HepG2 (cell line): Measurements from ENCODE around the gene SIT1. TPM values are rescaled to one million over a fixed set of nuclear protein-coding genes. Genes with fewer than 3 reads are reported as not detected.

Source experiments
- ATAD3A ChIP-seq: sonication (generic); formaldehyde crosslinking; IDR thresholded peaks from 2 replicates; pipeline ENCODE4 v1.4.0; 2020; ENCODE audit warnings: missing genetic modification reagents
- DPF2 ChIP-seq: sonication (generic); formaldehyde crosslinking; IDR thresholded peaks from 2 replicates; pipeline ENCODE4 v1.4.0; 2020; ENCODE audit warnings: mild to moderate bottlenecking, low read depth, missing genetic modification reagents, borderline replicate concordance
- KLF6 ChIP-seq: IDR thresholded peaks from 2 replicates; pipeline ENCODE4 v1.8.0; 2016; ENCODE audit warnings: missing biosample characterization, missing genetic modification reagents
- PCBP1 ChIP-seq: fragments of 200-400 bp; formaldehyde crosslinking; IDR thresholded peaks from 2 replicates; pipeline ENCODE4 v1.6.1; 2017; ENCODE audit warnings: mild to moderate bottlenecking, low read depth, low read length, borderline replicate concordance
- RFX5 ChIP-seq: IDR thresholded peaks from 2 replicates; pipeline ENCODE4 v1.6.1; 2011; ENCODE audit warnings: low read depth, low read length, improper control_type of control experiment
- RXRB ChIP-seq: IDR thresholded peaks from 2 replicates; pipeline ENCODE4 v1.6.1; 2016; ENCODE audit warnings: borderline replicate concordance, missing genetic modification reagents, missing compliant biosample characterization
- SNAPC2 ChIP-seq: sonication (generic); formaldehyde crosslinking; IDR thresholded peaks from 2 replicates; pipeline ENCODE4 v1.8.1; 2022; ENCODE audit warnings: mild to moderate bottlenecking, missing genetic modification reagents
- STAG1 ChIP-seq: sonication (generic); formaldehyde crosslinking; IDR thresholded peaks from 2 replicates; pipeline ENCODE4 v1.4.0; 2020; ENCODE audit warnings: missing genetic modification reagents
- U2AF1 ChIP-seq: fragments of 200-400 bp; formaldehyde crosslinking; optimal IDR thresholded peaks from 2 replicates; pipeline ENCODE3; 2017; ENCODE audit warnings: mild to moderate bottlenecking, low read depth, low read length
- YY1 ChIP-seq: IDR thresholded peaks from 2 replicates; pipeline ENCODE4 v1.6.1; 2011; ENCODE audit warnings: low read length, low read depth, moderate library complexity, mild to moderate bottlenecking; ENCODE audit not compliant: insufficient read depth, insufficient replicate concordance
- ZNF292 ChIP-seq: sonication (generic); formaldehyde crosslinking; IDR thresholded peaks from 2 replicates; pipeline ENCODE4 v1.8.1; 2022; ENCODE audit warnings: mild to moderate bottlenecking, low read depth, missing genetic modification reagents, borderline replicate concordance
- ZNF337 ChIP-seq: sonication (generic); formaldehyde crosslinking; IDR thresholded peaks from 2 replicates; pipeline ENCODE4 v1.5.1; 2020; ENCODE audit warnings: missing genetic modification reagents, low read depth, mild to moderate bottlenecking, borderline replicate concordance
- ZNF382 ChIP-seq: sonication (generic); formaldehyde crosslinking; IDR thresholded peaks from 2 replicates; pipeline ENCODE4 v1.5.0; 2020; ENCODE audit warnings: missing genetic modification reagents, mild to moderate bottlenecking, borderline replicate concordance
- ZNF460 ChIP-seq: sonication (generic); formaldehyde crosslinking; IDR thresholded peaks from 2 replicates; pipeline ENCODE4 v1.5.1; 2020; ENCODE audit warnings: missing genetic modification reagents, mild to moderate bottlenecking, borderline replicate concordance
- polyA plus RNA-seq, 8 experiments: library from polyadenylated mRNA; depleted of rRNA in 3 of 8; stranded (reverse) in 7 of 8; unstranded in 1 of 8; fragments of >200 nt; fragmentation: Illumina TruSeq in 4 of 8; extraction: Trizol in 4 of 8; gene quantifications; 2 replicates each; pipeline versions ENCODE4 v1.2.1 to v1.2.3, GENCODE V29; 2011 to 2016; ENCODE audit warnings: low read depth in 4 of 8, missing spikeins in 1 of 8, mixed read lengths in 1 of 8; ENCODE audit not compliant: insufficient read depth in 1 of 8
- total RNA-seq, 5 experiments: library from RNA; depleted of rRNA; stranded (reverse); fragments of >200 nt; fragmentation: Illumina TruSeq; extraction: Trizol; gene quantifications; 2 replicates each; pipeline ENCODE4 v1.2.3, GENCODE V29; 2016; ENCODE audit warnings: low read depth in 1 of 5
- TF ChIP-seq, protein P1 (sequence below): IDR thresholded peaks from 2 replicates; pipeline ENCODE4 v1.6.1; 2016; ENCODE audit warnings: mild to moderate bottlenecking
- TF ChIP-seq, protein P2 (sequence below): sonication (generic); formaldehyde crosslinking; IDR thresholded peaks from 2 replicates; pipeline ENCODE4 v1.8.0; 2022; ENCODE audit warnings: mild to moderate bottlenecking, missing genetic modification reagents
- TF ChIP-seq, protein P3 (sequence below): sonication (generic); formaldehyde crosslinking; IDR thresholded peaks from 2 replicates; pipeline ENCODE4 v1.4.0; 2020; ENCODE audit warnings: mild to moderate bottlenecking, low read depth, missing genetic modification reagents
- TF ChIP-seq, protein P4 (sequence below): fragments of 450-650 bp; IDR thresholded peaks from 2 replicates; pipeline ENCODE4 v1.6.1; 2016
- TF ChIP-seq, protein P5 (sequence below): sonication (generic); formaldehyde crosslinking; IDR thresholded peaks from 2 replicates; pipeline ENCODE4 v1.4.0; 2020; ENCODE audit warnings: missing genetic modification reagents
- TF ChIP-seq, protein P6 (sequence below): sonication (generic); formaldehyde crosslinking; IDR thresholded peaks from 2 replicates; pipeline ENCODE4 v1.4.0; 2020; ENCODE audit warnings: missing genetic modification reagents, mild to moderate bottlenecking, borderline replicate concordance

The SIT1 gene
- total and polyA plus RNA-seq, 2 of the 13 experiments (the other 11 are each of a cell fraction or from before 2014, with no cell fraction given): 0.09 to 6.7 TPM

DNA sequence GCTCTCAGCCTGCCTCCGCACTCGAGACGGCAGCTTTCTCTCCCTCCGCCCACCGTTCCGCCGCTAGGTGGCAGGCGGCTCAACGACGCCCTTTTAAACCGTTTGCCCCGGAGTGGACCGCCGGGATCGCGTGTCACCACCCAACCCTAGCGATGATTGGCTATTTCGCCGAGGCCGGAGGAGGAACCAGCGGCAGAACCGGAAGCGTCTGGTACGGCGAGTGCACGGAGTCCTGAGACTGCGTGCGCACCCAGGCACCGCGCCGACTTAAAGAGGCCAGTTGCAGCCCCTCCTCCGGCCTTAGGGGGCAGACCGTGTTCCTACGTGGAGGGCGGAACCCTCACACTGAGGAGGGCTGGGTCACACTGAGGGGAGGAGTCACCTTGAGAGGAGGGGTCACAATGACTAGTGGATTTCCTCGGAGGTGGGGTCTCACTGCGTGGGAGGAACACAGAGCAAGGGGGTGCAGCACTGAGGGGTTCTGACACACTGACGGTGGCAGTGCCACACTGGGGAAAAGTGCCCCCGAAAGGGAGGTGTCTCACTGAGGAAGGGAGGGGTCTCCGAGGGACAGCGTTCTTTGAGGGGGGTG, 46.6 kb downstream of the SIT1 start (continued):
- TF ChIP-seq, protein P1, sequence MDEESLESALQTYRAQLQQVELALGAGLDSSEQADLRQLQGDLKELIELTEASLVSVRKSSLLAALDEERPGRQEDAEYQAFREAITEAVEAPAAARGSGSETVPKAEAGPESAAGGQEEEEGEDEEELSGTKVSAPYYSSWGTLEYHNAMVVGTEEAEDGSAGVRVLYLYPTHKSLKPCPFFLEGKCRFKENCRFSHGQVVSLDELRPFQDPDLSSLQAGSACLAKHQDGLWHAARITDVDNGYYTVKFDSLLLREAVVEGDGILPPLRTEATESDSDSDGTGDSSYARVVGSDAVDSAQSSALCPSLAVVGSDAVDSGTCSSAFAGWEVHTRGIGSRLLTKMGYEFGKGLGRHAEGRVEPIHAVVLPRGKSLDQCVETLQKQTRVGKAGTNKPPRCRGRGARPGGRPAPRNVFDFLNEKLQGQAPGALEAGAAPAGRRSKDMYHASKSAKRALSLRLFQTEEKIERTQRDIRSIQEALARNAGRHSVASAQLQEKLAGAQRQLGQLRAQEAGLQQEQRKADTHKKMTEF: peak; percentile 86
- TF ChIP-seq ZNF337 (CRISPR knock-in tag): no peak
- peak; percentile 61; the same call in 1 of the 2 replicates for TF ChIP-seq ZNF292 (CRISPR knock-in tag)
- peak; percentile 63 for TF ChIP-seq YY1
- no peak for TF ChIP-seq DPF2
- peak; percentile 57 for TF ChIP-seq STAG1 (CRISPR knock-in tag)
- TF ChIP-seq, protein P2, sequence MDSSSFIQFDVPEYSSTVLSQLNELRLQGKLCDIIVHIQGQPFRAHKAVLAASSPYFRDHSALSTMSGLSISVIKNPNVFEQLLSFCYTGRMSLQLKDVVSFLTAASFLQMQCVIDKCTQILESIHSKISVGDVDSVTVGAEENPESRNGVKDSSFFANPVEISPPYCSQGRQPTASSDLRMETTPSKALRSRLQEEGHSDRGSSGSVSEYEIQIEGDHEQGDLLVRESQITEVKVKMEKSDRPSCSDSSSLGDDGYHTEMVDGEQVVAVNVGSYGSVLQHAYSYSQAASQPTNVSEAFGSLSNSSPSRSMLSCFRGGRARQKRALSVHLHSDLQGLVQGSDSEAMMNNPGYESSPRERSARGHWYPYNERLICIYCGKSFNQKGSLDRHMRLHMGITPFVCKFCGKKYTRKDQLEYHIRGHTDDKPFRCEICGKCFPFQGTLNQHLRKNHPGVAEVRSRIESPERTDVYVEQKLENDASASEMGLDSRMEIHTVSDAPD (CRISPR knock-in tag): no peak
- TF ChIP-seq PCBP1: no peak
- no peak for TF ChIP-seq ZNF460 (CRISPR knock-in tag)
- no peak for TF ChIP-seq ZNF382 (CRISPR knock-in tag)
- TF ChIP-seq, protein P3, sequence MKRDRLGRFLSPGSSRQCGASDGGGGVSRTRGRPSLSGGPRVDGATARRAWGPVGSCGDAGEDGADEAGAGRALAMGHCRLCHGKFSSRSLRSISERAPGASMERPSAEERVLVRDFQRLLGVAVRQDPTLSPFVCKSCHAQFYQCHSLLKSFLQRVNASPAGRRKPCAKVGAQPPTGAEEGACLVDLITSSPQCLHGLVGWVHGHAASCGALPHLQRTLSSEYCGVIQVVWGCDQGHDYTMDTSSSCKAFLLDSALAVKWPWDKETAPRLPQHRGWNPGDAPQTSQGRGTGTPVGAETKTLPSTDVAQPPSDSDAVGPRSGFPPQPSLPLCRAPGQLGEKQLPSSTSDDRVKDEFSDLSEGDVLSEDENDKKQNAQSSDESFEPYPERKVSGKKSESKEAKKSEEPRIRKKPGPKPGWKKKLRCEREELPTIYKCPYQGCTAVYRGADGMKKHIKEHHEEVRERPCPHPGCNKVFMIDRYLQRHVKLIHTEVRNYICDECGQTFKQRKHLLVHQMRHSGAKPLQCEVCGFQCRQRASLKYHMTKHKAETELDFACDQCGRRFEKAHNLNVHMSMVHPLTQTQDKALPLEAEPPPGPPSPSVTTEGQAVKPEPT (CRISPR knock-in tag): peak; percentile 86
- TF ChIP-seq SNAPC2 (CRISPR knock-in tag): peak; percentile 91
- peak; percentile 87 for TF ChIP-seq KLF6 (CRISPR knock-in tag)
- TF ChIP-seq, protein P4, sequence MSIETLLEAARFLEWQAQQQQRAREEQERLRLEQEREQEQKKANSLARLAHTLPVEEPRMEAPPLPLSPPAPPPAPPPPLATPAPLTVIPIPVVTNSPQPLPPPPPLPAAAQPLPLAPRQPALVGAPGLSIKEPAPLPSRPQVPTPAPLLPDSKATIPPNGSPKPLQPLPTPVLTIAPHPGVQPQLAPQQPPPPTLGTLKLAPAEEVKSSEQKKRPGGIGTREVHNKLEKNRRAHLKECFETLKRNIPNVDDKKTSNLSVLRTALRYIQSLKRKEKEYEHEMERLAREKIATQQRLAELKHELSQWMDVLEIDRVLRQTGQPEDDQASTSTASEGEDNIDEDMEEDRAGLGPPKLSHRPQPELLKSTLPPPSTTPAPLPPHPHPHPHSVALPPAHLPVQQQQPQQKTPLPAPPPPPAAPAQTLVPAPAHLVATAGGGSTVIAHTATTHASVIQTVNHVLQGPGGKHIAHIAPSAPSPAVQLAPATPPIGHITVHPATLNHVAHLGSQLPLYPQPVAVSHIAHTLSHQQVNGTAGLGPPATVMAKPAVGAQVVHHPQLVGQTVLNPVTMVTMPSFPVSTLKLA: peak; percentile 36
- TF ChIP-seq RFX5: peak; percentile 77
- TF ChIP-seq, protein P5, sequence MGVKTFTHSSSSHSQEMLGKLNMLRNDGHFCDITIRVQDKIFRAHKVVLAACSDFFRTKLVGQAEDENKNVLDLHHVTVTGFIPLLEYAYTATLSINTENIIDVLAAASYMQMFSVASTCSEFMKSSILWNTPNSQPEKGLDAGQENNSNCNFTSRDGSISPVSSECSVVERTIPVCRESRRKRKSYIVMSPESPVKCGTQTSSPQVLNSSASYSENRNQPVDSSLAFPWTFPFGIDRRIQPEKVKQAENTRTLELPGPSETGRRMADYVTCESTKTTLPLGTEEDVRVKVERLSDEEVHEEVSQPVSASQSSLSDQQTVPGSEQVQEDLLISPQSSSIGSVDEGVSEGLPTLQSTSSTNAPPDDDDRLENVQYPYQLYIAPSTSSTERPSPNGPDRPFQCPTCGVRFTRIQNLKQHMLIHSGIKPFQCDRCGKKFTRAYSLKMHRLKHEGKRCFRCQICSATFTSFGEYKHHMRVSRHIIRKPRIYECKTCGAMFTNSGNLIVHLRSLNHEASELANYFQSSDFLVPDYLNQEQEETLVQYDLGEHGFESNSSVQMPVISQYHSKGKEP: no peak
- peak; percentile 50; the same call in 1 of the 2 replicates for TF ChIP-seq RXRB
- TF ChIP-seq U2AF1: no peak
- TF ChIP-seq, protein P6, sequence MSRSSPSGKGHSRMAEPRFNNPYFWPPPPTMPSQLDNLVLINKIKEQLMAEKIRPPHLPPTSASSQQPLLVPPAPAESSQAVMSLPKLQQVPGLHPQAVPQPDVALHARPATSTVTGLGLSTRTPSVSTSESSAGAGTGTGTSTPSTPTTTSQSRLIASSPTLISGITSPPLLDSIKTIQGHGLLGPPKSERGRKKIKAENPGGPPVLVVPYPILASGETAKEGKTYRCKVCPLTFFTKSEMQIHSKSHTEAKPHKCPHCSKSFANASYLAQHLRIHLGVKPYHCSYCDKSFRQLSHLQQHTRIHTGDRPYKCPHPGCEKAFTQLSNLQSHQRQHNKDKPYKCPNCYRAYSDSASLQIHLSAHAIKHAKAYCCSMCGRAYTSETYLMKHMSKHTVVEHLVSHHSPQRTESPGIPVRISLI (CRISPR knock-in tag): 0 out of 2 replicates have a peak, but pooled peaks have one; percentile 60
- TF ChIP-seq ATAD3A: no peak
